Naive thymus-derived CD8-positive, alpha-beta T cell (primary cell): ENCODE measurements around the gene ATP10B. TPM values are rescaled to one million over a fixed set of nuclear protein-coding genes. Genes with fewer than 3 reads are reported as not detected.
"Not testable (repeated sequence)": the region's sequence is repeated elsewhere in the genome, so short reads cannot be mapped to it uniquely, and the experiment has no call there.

Source experiments
- ATAC-seq, 2 donors: fragments of 150-1000 bp; cut with Tn5 transposase in 1 of 2; sonication (Bioruptor Pico), chemical (Tn5 transposase) in 1 of 2; 1 replicate in 1 of 2; 2 replicates in 1 of 2; pipeline ENCODE4 v1.10.0; 2021; ENCODE audit warnings: mild to moderate bottlenecking in 2 of 2, moderate library complexity in 2 of 2
- POLR2A ChIA-PET: fragments of 350-600 bp; sonication (Branson Sonifier 250); formaldehyde crosslinking; loops from one replicate; lab custom pipeline; 2021; ENCODE audit warnings: antibody characterized with exemption; lab: Charles Lee
- DNase-seq, 10 donors: peaks; one replicate each; pipeline versions ENCODE4 v3.0.0 to v3.0.0-alpha.2; 2020 to 2022
- H3K27ac Mint-ChIP-seq, 10 donors: one replicate each; pipeline ENCODE4 v1.8.0; 2020 to 2022; ENCODE audit warnings: mild to moderate bottlenecking in 10 of 10, mixed read lengths in 10 of 10, moderate library complexity in 4 of 10, inconsistent platforms in 1 of 10
- H3K27me3 Mint-ChIP-seq, 5 donors: one replicate each; pipeline ENCODE4 v1.8.0; 2021 to 2022; ENCODE audit warnings: mixed read lengths in 5 of 5
- H3K36me3 Mint-ChIP-seq, 3 donors: one replicate each; pipeline ENCODE4 v1.8.0; 2020 to 2022; ENCODE audit warnings: mixed read lengths in 3 of 3, mild to moderate bottlenecking in 2 of 3, inconsistent platforms in 1 of 3
- H3K4me1 Mint-ChIP-seq, 4 donors: one replicate each; pipeline ENCODE4 v1.8.0; 2021 to 2022; ENCODE audit warnings: mixed read lengths in 4 of 4
- H3K4me3 Mint-ChIP-seq, 10 donors: one replicate each; pipeline ENCODE4 v1.8.0; 2020 to 2022; ENCODE audit warnings: mild to moderate bottlenecking in 10 of 10, mixed read lengths in 10 of 10, moderate library complexity in 6 of 10, inconsistent platforms in 1 of 10
- H3K9me3 Mint-ChIP-seq, 9 donors: one replicate each; pipeline ENCODE4 v1.8.0; 2020 to 2022; ENCODE audit warnings: mixed read lengths in 9 of 9, mild to moderate bottlenecking in 3 of 9, inconsistent platforms in 1 of 9, moderate library complexity in 1 of 9
- polyA plus RNA-seq, 3 donors: library from polyadenylated mRNA; unstranded; fragments of 300-500 nt; fragmentation: Illumina TruSeq; gene quantifications; one replicate each; pipeline ENCODE4 v1.2.3, GENCODE V29; 2021
- total RNA-seq, 8 experiments: library from RNA in 2 of 8; stranded (reverse) in 2 of 8; gene quantifications; one replicate each; pipeline ENCODE4 v1.2.3 and lab custom pipeline; 2021 to 2026

ATP10B gene
- not detected for total RNA-seq
- not detected for polyA plus RNA-seq
- 0 to 0.15 (median 0) reads per million in 6 experiments for total RNA-seq (lab: John Stamatoyannopoulos, UW)

- no peak for DNase-seq
- Mint-ChIP-seq H3K27me3 (peaks cover 0 to 3% (median 0%) of the 10 kb centered on the region in 5 donors), H3K4me1 (no peaks in the 10 kb centered on the region), H3K27ac (no peak within 1 kb of the TSS), H3K9me3 (peaks cover 0 to 12% (median 0%) of the 10 kb centered on the region in 9 donors), H3K4me3 (no peak within 1 kb of the TSS), H3K36me3 (no peaks in the 10 kb centered on the region)
- no peak for ATAC-seq
- POLR2A ChIA-PET: no interaction called here
Measured at GRCh38 chr5:160852049-160852448, at the start of gene ATP10B. Gene ATP10B (minus strand): TSS chr5:160852211. CDS start chr5:160688074, 164,137 bp downstream.

GRCh38 chr5:160901656-160902055 lies 49.6 kb upstream of the ATP10B start:
- H3K27me3 Mint-ChIP-seq: peaks cover 0 to 4% (median 0%) of the 10 kb centered on the region in 5 donors
- H3K4me1 Mint-ChIP-seq: no peaks in the 10 kb centered on the region
- POLR2A ChIA-PET: no interaction called here
- no peak for ATAC-seq
- no peaks in the 10 kb centered on the region for H3K36me3 Mint-ChIP-seq
- H3K27ac Mint-ChIP-seq: no peak overlapping the region
- H3K4me3 Mint-ChIP-seq: no peak overlapping the region
- DNase-seq: no peak
- peaks cover 0 to 5% (median 3%) of the 10 kb centered on the region in 9 donors for H3K9me3 Mint-ChIP-seq

- H3K4me3 Mint-ChIP-seq: no peak overlapping the region
- ATAC-seq (no peak), DNase-seq (no peak)
- POLR2A ChIA-PET: no interaction called here
- peaks cover 0 to 13% (median 4%) of the 10 kb centered on the region in 9 donors for H3K9me3 Mint-ChIP-seq
- H3K27ac Mint-ChIP-seq: no peak overlapping the region
- no peaks in the 10 kb centered on the region for H3K4me1 Mint-ChIP-seq
- H3K27me3 Mint-ChIP-seq: peaks cover 0 to 6% (median 1%) of the 10 kb centered on the region in 5 donors
- H3K36me3 Mint-ChIP-seq: no peaks in the 10 kb centered on the region
Measured at GRCh38 chr5:160899735-160900134, 47.7 kb upstream of the ATP10B start.

- H3K36me3 Mint-ChIP-seq, POLR2A ChIA-PET, H3K4me1 Mint-ChIP-seq, H3K27ac Mint-ChIP-seq, H3K4me3 Mint-ChIP-seq, ATAC-seq, H3K27me3 Mint-ChIP-seq, DNase-seq: not testable (repeated sequence)
- peaks cover 0 to 13% (median 5%) of the 10 kb centered on the region in 9 donors for H3K9me3 Mint-ChIP-seq
Measured at GRCh38 chr5:160893180-160893964, 41.4 kb upstream of the ATP10B start.

GRCh38 chr5:160887780-160888179 lies 35.8 kb upstream of the ATP10B start:
- H3K9me3 Mint-ChIP-seq: peaks cover 0 to 3% (median 0%) of the 10 kb centered on the region in 9 donors
- H3K36me3 Mint-ChIP-seq: no peaks in the 10 kb centered on the region
- H3K27ac Mint-ChIP-seq: no peak overlapping the region
- H3K4me1 Mint-ChIP-seq: no peaks in the 10 kb centered on the region
- DNase-seq (no peak), ATAC-seq (no peak)
- H3K27me3 Mint-ChIP-seq: peaks cover 0 to 3% (median 2%) of the 10 kb centered on the region in 5 donors
- H3K4me3 Mint-ChIP-seq: no peak overlapping the region
- POLR2A ChIA-PET: no interaction called here

GRCh38 chr5:160873560-160874200 lies 21.7 kb upstream of the ATP10B start:
- H3K4me1 Mint-ChIP-seq, DNase-seq, H3K4me3 Mint-ChIP-seq, POLR2A ChIA-PET, H3K27ac Mint-ChIP-seq, ATAC-seq, H3K36me3 Mint-ChIP-seq: not testable (repeated sequence)
- Mint-ChIP-seq H3K27me3 (peaks cover 5 to 15% (median 10%) of the 10 kb centered on the region in 5 donors), H3K9me3 (peaks cover 0 to 15% (median 5%) of the 10 kb centered on the region in 9 donors)

- Mint-ChIP-seq H3K27ac (no peak overlapping the region), H3K4me1 (peaks cover 0 to 2% (median 0%) of the 10 kb centered on the region in 4 donors), H3K27me3 (peaks cover 5 to 15% (median 10%) of the 10 kb centered on the region in 5 donors), H3K4me3 (no peak overlapping the region), H3K9me3 (peaks cover 0 to 15% (median 6%) of the 10 kb centered on the region in 9 donors), H3K36me3 (peaks cover 0 to 5% (median 3%) of the 10 kb centered on the region in 3 donors)
- ATAC-seq (no peak), DNase-seq (no peak)
- POLR2A ChIA-PET: interaction anchor here (0.7 kb wide), 1 partner anchor 319 kb away, joined by 3 read pairs; no protein-coding TSS in a partner anchor
Measured at GRCh38 chr5:160869989-160870521, 18.0 kb upstream of the ATP10B start.

GRCh38 chr5:160867976-160868375 lies 16.0 kb upstream of the ATP10B start:
- H3K4me3 Mint-ChIP-seq: no peak overlapping the region
- peaks cover 0 to 17% (median 8%) of the 10 kb centered on the region in 9 donors for H3K9me3 Mint-ChIP-seq
- H3K36me3 Mint-ChIP-seq: peaks cover 0 to 5% (median 2%) of the 10 kb centered on the region in 3 donors
- H3K27ac Mint-ChIP-seq: no peak overlapping the region
- POLR2A ChIA-PET: no interaction called here
- peaks cover 0 to 2% (median 0%) of the 10 kb centered on the region in 4 donors for H3K4me1 Mint-ChIP-seq
- H3K27me3 Mint-ChIP-seq: peaks cover 0 to 13% (median 7%) of the 10 kb centered on the region in 5 donors
- ATAC-seq: no peak
- DNase-seq: no peak

- DNase-seq (no peak), ATAC-seq (no peak)
- no peak overlapping the region for H3K4me3 Mint-ChIP-seq
- H3K27ac Mint-ChIP-seq: no peak overlapping the region
- H3K27me3 Mint-ChIP-seq: peaks cover 0 to 3% (median 0%) of the 10 kb centered on the region in 5 donors
- H3K4me1 Mint-ChIP-seq: no peaks in the 10 kb centered on the region
- POLR2A ChIA-PET: no interaction called here
- H3K9me3 Mint-ChIP-seq: peaks cover 0 to 12% (median 0%) of the 10 kb centered on the region in 9 donors
- no peaks in the 10 kb centered on the region for H3K36me3 Mint-ChIP-seq
Measured at GRCh38 chr5:160851451-160851850, 560 bp downstream of the ATP10B start.

GRCh38 chr5:160850421-160850820 lies 1.6 kb downstream of the ATP10B start:
- peaks cover 0 to 3% (median 0%) of the 10 kb centered on the region in 5 donors for H3K27me3 Mint-ChIP-seq
- H3K9me3 Mint-ChIP-seq: peaks cover 0 to 2% (median 0%) of the 10 kb centered on the region in 9 donors
- DNase-seq (no peak), ATAC-seq (no peak)
- H3K27ac Mint-ChIP-seq: no peak overlapping the region
- H3K4me1 Mint-ChIP-seq: no peaks in the 10 kb centered on the region
- H3K4me3 Mint-ChIP-seq: no peak overlapping the region
- no peaks in the 10 kb centered on the region for H3K36me3 Mint-ChIP-seq
- POLR2A ChIA-PET: no interaction called here

- ATAC-seq (no peak), DNase-seq (no peak)
- Mint-ChIP-seq H3K9me3 (no peaks in the 10 kb centered on the region), H3K4me3 (no peak overlapping the region), H3K27ac (peak overlapping the region in 1 of 10 donors; percentile 45), H3K4me1 (peaks cover 0 to 9% (median 0%) of the 10 kb centered on the region in 4 donors), H3K27me3 (peaks cover 0 to 3% (median 0%) of the 10 kb centered on the region in 5 donors), H3K36me3 (no peaks in the 10 kb centered on the region)
- POLR2A ChIA-PET: no interaction called here
Measured at GRCh38 chr5:160847526-160848085, 4.4 kb downstream of the ATP10B start.

- Mint-ChIP-seq H3K36me3 (no peaks in the 10 kb centered on the region), H3K4me3 (no peak overlapping the region), H3K27ac (no peak overlapping the region), H3K9me3 (no peaks in the 10 kb centered on the region), H3K27me3 (peaks cover 0 to 3% (median 0%) of the 10 kb centered on the region in 5 donors), H3K4me1 (peaks cover 0 to 9% (median 0%) of the 10 kb centered on the region in 4 donors)
- POLR2A ChIA-PET: no interaction called here
- DNase-seq: no peak
- no peak for ATAC-seq
Measured at GRCh38 chr5:160846642-160847041, 5.4 kb downstream of the ATP10B start.
